Mesodermal cell (in vitro differentiated cells): ENCODE data around the gene POLR3C. TPM values are rescaled to one million over a fixed set of nuclear protein-coding genes. Genes with fewer than 3 reads are reported as not detected.
"Not testable (repeated sequence)": the region's sequence is repeated elsewhere in the genome, so short reads cannot be mapped to it uniquely, and the experiment has no call there.

Source experiments
- H3K27ac ChIP-seq: 2 replicates; pipeline ENCODE4 v1.7.0; 2013; ENCODE audit warnings: mild to moderate bottlenecking, low read depth, low read length, moderate library complexity; ENCODE audit not compliant: severe bottlenecking
- H3K36me3 ChIP-seq: 2 replicates; pipeline ENCODE4 v1.7.1; 2013; ENCODE audit warnings: mild to moderate bottlenecking, low read length, moderate library complexity; ENCODE audit not compliant: control insufficient read depth, insufficient read depth
- H3K4me1 ChIP-seq: one replicate; pipeline ENCODE4 v1.7.1; 2013; ENCODE audit warnings: mild to moderate bottlenecking, low read length; ENCODE audit not compliant: insufficient read depth, control insufficient read depth, poor library complexity, severe bottlenecking
- H3K4me3 ChIP-seq: 2 replicates; pipeline ENCODE4 v1.7.0; 2013; ENCODE audit warnings: low read length, control low read depth, mild to moderate bottlenecking; ENCODE audit not compliant: insufficient read depth, poor library complexity, severe bottlenecking; ENCODE audit errors: extremely low read depth
- H3K9me3 ChIP-seq: 2 replicates; pipeline ENCODE4 v1.7.1; 2013; ENCODE audit warnings: mild to moderate bottlenecking, low read length, moderate library complexity; ENCODE audit not compliant: control insufficient read depth
- WGBS, 2 experiments: methylation state at CpG; one replicate each; pipeline ENCODE4 v1.1.5; 2013; ENCODE audit warnings: missing lambda C conversion rate in 2 of 2; ENCODE audit not compliant: insufficient coverage in 2 of 2; 5-methylcytosine and 5-hydroxymethylcytosine counted together
- polyA plus RNA-seq, 2 experiments: library from polyadenylated mRNA; stranded (reverse); fragments of 50-300 nt; gene quantifications; one replicate each; pipeline ENCODE4 v1.2.3, GENCODE V29; 2013

Gene POLR3C, protein sequence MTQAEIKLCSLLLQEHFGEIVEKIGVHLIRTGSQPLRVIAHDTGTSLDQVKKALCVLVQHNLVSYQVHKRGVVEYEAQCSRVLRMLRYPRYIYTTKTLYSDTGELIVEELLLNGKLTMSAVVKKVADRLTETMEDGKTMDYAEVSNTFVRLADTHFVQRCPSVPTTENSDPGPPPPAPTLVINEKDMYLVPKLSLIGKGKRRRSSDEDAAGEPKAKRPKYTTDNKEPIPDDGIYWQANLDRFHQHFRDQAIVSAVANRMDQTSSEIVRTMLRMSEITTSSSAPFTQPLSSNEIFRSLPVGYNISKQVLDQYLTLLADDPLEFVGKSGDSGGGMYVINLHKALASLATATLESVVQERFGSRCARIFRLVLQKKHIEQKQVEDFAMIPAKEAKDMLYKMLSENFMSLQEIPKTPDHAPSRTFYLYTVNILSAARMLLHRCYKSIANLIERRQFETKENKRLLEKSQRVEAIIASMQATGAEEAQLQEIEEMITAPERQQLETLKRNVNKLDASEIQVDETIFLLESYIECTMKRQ
- polyA plus RNA-seq (2013, experiment 1 of 2): 27.6 TPM
- polyA plus RNA-seq (2013, experiment 2 of 2): 28.1 TPM

DNA sequence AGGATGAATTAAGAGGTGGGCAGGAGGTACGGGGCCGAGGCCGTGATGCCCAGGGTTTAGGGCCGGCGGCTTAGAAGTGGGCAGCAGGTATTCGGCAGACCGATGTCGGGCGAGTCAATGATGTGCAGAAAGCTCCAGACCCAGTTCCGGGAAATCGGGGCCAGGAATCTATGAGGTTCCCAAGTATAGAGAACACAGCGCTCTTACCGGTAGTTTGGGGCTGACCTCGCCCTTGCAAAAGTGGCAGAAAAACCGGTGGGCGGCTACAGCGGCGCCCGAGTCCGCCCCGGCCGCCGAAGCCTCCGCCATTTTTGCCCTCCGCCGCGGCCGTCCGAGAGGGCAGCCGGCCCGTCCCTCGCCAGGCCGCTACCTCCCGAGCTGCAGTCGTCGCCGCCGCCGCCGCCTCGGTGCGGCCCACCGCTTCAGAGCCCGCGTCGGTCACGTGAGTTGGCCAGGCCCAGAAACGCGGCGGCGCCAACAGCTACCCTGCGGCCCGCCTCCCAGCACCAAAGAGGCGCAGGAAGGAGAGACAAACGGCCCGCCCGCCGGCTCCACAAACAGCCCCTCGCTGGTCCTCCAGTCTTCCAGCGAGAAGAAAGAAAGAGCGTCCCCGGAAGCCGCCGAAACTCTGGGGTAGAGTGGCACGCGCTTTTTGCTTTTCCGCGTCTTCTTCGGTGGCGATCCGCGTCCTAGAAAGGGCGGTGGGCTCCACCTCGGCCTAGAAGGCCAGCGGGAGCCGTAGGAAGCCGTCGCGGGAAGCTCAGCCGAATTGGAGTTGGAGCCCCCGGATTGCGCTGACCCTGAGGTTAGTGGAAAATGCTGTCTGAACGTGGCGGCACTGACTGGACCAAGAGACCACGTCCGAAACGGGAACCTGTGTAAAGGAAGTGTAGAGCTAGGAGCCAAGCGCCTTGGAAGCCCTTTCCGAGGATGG is at the start of gene POLR3C, which contains the start of gene RNF115:
Gene POLR3C (plus strand): TSS at position 636 of the 934 bp plus-strand sequence. CDS start 1,577 bp downstream, outside the sequence.
Gene RNF115 (minus strand): TSS at position 531 of the 934 bp plus-strand sequence. CDS start 222 bp downstream, at position 309.
- WGBS, 2 experiments: 0% methylated on average over 68 to 85 of the region's 89 CpGs
- Histone ChIP-seq H3K9me3 (no peaks in the 10 kb centered on the region), H3K36me3 (peaks cover 37% of the 10 kb centered on the region), H3K4me3 (peak within 1 kb of the TSS; percentile 79), H3K27ac (peak within 1 kb of the TSS; percentile 96), H3K4me1 (no peaks in the 10 kb centered on the region)

DNA sequence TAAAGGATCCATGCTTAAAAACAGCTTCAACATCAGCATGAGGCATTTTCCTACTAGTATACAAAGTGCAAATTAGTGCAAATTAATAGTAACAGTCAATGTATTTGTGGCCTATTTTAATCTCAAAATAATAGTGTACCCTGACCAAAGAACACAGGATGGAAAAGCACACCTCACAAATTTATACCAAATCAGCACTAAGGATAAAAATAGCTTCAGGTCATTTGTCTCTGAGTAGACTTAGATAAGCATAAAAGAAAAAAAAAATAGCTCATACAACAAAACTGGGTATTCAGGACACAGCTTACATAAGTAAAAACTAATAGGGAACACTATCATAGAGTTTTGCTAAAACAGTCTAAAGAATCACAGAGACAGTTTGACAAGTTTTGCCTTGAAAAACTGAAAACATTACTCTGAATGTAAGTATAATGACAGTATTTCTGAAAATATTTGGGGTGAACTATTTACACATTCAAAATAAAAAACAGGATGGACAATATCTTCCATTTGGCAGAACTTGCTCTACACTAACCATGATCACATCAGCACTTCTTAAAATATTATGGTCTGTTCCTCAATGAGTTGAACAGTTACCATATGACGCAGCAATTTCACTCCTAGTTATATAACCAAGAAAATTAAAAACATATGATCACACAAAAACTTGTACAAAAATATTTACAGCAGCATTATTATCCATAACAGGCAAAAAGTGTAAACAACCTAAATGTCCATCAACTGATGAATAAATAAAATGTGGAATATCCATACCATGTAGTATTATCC is 46.4 kb upstream of the POLR3C start:
- H3K27ac ChIP-seq: no peak overlapping the region
- H3K4me1 ChIP-seq: peaks cover 5% of the 10 kb centered on the region
- peaks cover 16% of the 10 kb centered on the region for H3K36me3 ChIP-seq
- no peaks in the 10 kb centered on the region for H3K9me3 ChIP-seq
- WGBS, 2 experiments: 100% methylated on average over 1 of the region's 1 CpG
- no peak overlapping the region for H3K4me3 ChIP-seq

- no CpG with 5 or more reads among the region's 1 CpG for WGBS, 2 experiments
- Histone ChIP-seq H3K4me1 (peaks cover 5% of the 10 kb centered on the region), H3K4me3 (no peak overlapping the region), H3K9me3 (no peaks in the 10 kb centered on the region), H3K27ac (no peak overlapping the region), H3K36me3 (peaks cover 14% of the 10 kb centered on the region)
These were observed 45.9 kb upstream of the POLR3C start for GRCh38 chr1:145778146-145778540.

- WGBS, 2 experiments: 95 to 98% methylated on average over 7 of the region's 10 CpGs
- no peak overlapping the region for H3K27ac ChIP-seq
These were observed 41.5 kb upstream of the POLR3C start for GRCh38 chr1:145782272-145783099.

GRCh38 chr1:145784409-145784808 is 39.6 kb upstream of the POLR3C start:
- peaks cover 15% of the 10 kb centered on the region for H3K4me1 ChIP-seq
- 100% methylated on average over 1 of the region's 3 CpGs; no CpG with 5 or more reads in 1 of the 2 experiments for WGBS, 2 experiments
- no peak overlapping the region for H3K27ac ChIP-seq
- no peak overlapping the region for H3K4me3 ChIP-seq
- H3K36me3 ChIP-seq: peaks cover 11% of the 10 kb centered on the region
- no peaks in the 10 kb centered on the region for H3K9me3 ChIP-seq

More at GRCh38 chr1:145782272-145783099, 41.5 kb upstream of the POLR3C start:
- Histone ChIP-seq H3K4me3 (no peak overlapping the region), H3K4me1 (peaks cover 15% of the 10 kb centered on the region), H3K9me3 (no peaks in the 10 kb centered on the region), H3K36me3 (peaks cover 6% of the 10 kb centered on the region)

DNA sequence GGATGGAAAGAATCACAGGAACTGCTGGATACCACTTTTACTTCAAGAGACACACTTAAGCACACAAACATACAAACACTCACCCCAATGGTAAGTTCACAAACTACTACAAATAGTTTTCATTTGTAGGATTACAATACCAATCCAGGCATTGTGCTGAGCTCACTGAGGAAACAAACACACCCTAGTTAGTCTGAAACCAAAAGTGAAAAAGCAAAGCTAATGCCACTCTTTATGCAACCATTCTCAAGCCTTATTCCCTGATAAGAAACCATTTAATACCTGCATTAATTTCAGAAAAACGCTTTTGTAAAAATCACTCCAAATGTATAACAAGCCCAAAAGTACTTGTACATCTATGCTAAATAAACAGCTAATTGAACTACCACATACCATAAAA is 38.5 kb upstream of the POLR3C start:
- Histone ChIP-seq H3K27ac (peak overlapping the region; percentile 2), H3K4me1 (peaks cover 15% of the 10 kb centered on the region), H3K4me3 (no peak overlapping the region), H3K9me3 (no peaks in the 10 kb centered on the region), H3K36me3 (peaks cover 9% of the 10 kb centered on the region)
- WGBS, 2 experiments: 67 to 83% methylated on average over 1 of the region's 1 CpG

GRCh38 chr1:145786271-145786670 is 37.7 kb upstream of the POLR3C start:
- peaks cover 9% of the 10 kb centered on the region for H3K36me3 ChIP-seq
- no CpG with 5 or more reads among the region's 1 CpG for WGBS, 2 experiments
- H3K27ac ChIP-seq: no peak overlapping the region
- peaks cover 15% of the 10 kb centered on the region for H3K4me1 ChIP-seq
- H3K9me3 ChIP-seq: no peaks in the 10 kb centered on the region
- H3K4me3 ChIP-seq: no peak overlapping the region

GRCh38 chr1:145788580-145788979 is 35.4 kb upstream of the POLR3C start:
- peaks cover 24% of the 10 kb centered on the region for H3K36me3 ChIP-seq
- H3K27ac ChIP-seq: no peak overlapping the region
- H3K4me3 ChIP-seq: no peak overlapping the region
- no peaks in the 10 kb centered on the region for H3K9me3 ChIP-seq
- peaks cover 10% of the 10 kb centered on the region for H3K4me1 ChIP-seq
- 96 to 100% methylated on average over 1 to 2 of the region's 3 CpGs for WGBS, 2 experiments

GRCh38 chr1:145791860-145792259 is 32.1 kb upstream of the POLR3C start:
- not testable (repeated sequence) for H3K27ac ChIP-seq, H3K4me3 ChIP-seq, H3K4me1 ChIP-seq
- Histone ChIP-seq H3K36me3 (peaks cover 27% of the 10 kb centered on the region), H3K9me3 (peaks cover 16% of the 10 kb centered on the region)
- WGBS, 2 experiments: 88 to 100% methylated on average over 2 of the region's 2 CpGs
